Measurements from ENCODE around the gene UTP14C. TPM values are rescaled to one million over a fixed set of nuclear protein-coding genes. Genes with fewer than 3 reads are reported as not detected.
A peak's percentile ranks its signal among the peaks of the same experiment; 100 is the strongest.
"Not testable (repeated sequence)": the region's sequence is repeated elsewhere in the genome, so short reads cannot be mapped to it uniquely, and the experiment has no call there.

Gene UTP14C
- total RNA-seq, 1 donor from 2014 or later = 20.6 TPM

GRCh38 chr13:51980908-51981307, 43.6 kb upstream of the UTP14C start:
- peaks cover 12% of the 10 kb centered on the region for H3K9me3 Mint-ChIP-seq (ENCODE audit: unreplicated experiment)
- Histone ChIP-seq H3K4me3 (ENCODE audit: insufficient read depth, low read depth, low read length) (no peak overlapping the region), H3K4me2 (ENCODE audit: low read length) (no peak overlapping the region), H3K9ac (ENCODE audit: low read length) (no peak overlapping the region), H3K36me3 (ENCODE audit: insufficient read depth, low read length) (no peaks in the 10 kb centered on the region), H2AFZ (ENCODE audit: low read depth, low read length) (no peak overlapping the region), H3K27me3 (ENCODE audit: insufficient read depth, low read length) (no peaks in the 10 kb centered on the region), H3K4me1 (ENCODE audit: insufficient read depth, low read length) (peaks cover 4% of the 10 kb centered on the region), H3K9me3 (ENCODE audit: insufficient read depth, low read depth, low read length) (no peaks in the 10 kb centered on the region), H3K27ac (ENCODE audit: low read depth, low read length) (no peak overlapping the region), H3K79me2 (ENCODE audit: insufficient read depth, low read length) (no peaks in the 10 kb centered on the region), H4K20me1 (ENCODE audit: insufficient read depth, low read length) (no peaks in the 10 kb centered on the region)
- H3K27ac Mint-ChIP-seq (ENCODE audit: unreplicated experiment) = peak overlapping the region; percentile 54
- FAIRE-seq (no peak), DNase-seq (ENCODE audit: low read depth) (no peak)
- H3K4me1 Mint-ChIP-seq (ENCODE audit: low read depth, unreplicated experiment) = peaks cover 15% of the 10 kb centered on the region
- H3K27me3 Mint-ChIP-seq (ENCODE audit: low read depth, unreplicated experiment) = no peaks in the 10 kb centered on the region
- TF ChIP-seq EZH2 (IDR thresholded peaks at IDR 0.05; ENCODE audit: insufficient read depth, low read length) (no peak), CTCF (IDR thresholded peaks at IDR 0.05; ENCODE audit: insufficient read depth, low read depth, low read length) (no peak)
- peaks cover 2% of the 10 kb centered on the region for H3K36me3 Mint-ChIP-seq (ENCODE audit: low read depth, unreplicated experiment)
- peak overlapping the region; percentile 6 for H3K4me3 Mint-ChIP-seq (ENCODE audit: unreplicated experiment)

DNA sequence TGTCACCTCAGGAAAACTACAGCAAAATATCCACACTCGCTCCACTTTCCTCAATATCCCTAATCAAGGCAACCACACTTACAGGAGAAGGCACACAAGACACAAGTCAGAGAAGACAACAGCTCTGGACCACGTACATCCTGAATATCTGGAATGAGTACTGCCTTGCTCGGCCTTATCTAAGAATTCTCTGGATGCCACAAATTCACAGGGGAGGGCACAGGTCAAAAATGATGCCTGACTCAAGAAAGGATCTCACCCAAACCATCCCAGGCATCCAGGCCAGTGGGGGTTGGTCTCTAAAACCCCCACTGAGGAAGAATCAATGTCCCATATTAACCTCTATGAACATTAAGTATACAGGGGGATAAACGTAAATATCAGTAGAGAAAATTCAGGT, 43.1 kb upstream of the UTP14C start:
- Mint-ChIP-seq H3K9me3 (ENCODE audit: unreplicated experiment) (peaks cover 12% of the 10 kb centered on the region), H3K27ac (ENCODE audit: unreplicated experiment) (peak overlapping the region; percentile 56)
- no peak overlapping the region for H3K9ac ChIP-seq (ENCODE audit: low read length)

DNA sequence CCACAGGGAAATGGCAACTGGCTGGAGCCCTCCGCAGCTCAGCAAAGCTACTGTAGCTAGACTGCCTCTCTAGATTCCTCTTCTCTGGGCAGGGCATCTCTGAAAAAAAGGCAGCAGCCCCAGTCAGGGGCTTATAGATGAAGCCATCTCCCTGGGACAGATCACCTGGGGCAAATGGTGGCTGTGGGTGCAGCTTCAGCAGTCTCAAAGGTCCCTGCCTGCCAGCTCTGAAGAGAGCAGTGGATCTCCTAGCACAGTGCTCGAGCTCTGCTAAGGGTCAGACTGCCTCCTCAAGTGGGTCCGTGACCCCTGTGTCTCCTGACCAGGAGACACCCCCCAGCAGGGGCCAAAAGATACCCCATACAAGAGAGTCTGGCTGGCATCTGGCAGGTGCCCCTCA, 41.2 kb upstream of the UTP14C start:
- not testable (repeated sequence) for H3K9me3 ChIP-seq (ENCODE audit: insufficient read depth, low read depth, low read length); H3K27me3 ChIP-seq (ENCODE audit: insufficient read depth, low read length); H2AFZ ChIP-seq (ENCODE audit: low read depth, low read length); H4K20me1 ChIP-seq (ENCODE audit: insufficient read depth, low read length); H3K79me2 ChIP-seq (ENCODE audit: insufficient read depth, low read length); H3K4me1 ChIP-seq (ENCODE audit: insufficient read depth, low read length); H3K36me3 ChIP-seq (ENCODE audit: insufficient read depth, low read length); H3K4me2 ChIP-seq (ENCODE audit: low read length); H3K27ac ChIP-seq (ENCODE audit: low read depth, low read length); H3K27ac Mint-ChIP-seq (ENCODE audit: unreplicated experiment); FAIRE-seq; H3K27me3 Mint-ChIP-seq (ENCODE audit: low read depth, unreplicated experiment); H3K9ac ChIP-seq (ENCODE audit: low read length); H3K4me3 ChIP-seq (ENCODE audit: insufficient read depth, low read depth, low read length); H3K36me3 Mint-ChIP-seq (ENCODE audit: low read depth, unreplicated experiment); DNase-seq (ENCODE audit: low read depth); H3K4me3 Mint-ChIP-seq (ENCODE audit: unreplicated experiment)
- peaks cover 23% of the 10 kb centered on the region for H3K9me3 Mint-ChIP-seq (ENCODE audit: unreplicated experiment)
- peaks cover 15% of the 10 kb centered on the region for H3K4me1 Mint-ChIP-seq (ENCODE audit: low read depth, unreplicated experiment)

More for the DNA sequence above, 43.1 kb upstream of the UTP14C start:
- no peak for FAIRE-seq
- Mint-ChIP-seq H3K27me3 (ENCODE audit: low read depth, unreplicated experiment) (no peaks in the 10 kb centered on the region), H3K4me1 (ENCODE audit: low read depth, unreplicated experiment) (peaks cover 15% of the 10 kb centered on the region), H3K4me3 (ENCODE audit: unreplicated experiment) (no peak overlapping the region), H3K36me3 (ENCODE audit: low read depth, unreplicated experiment) (peaks cover 2% of the 10 kb centered on the region)
- DNase-seq (ENCODE audit: low read depth) = peak; percentile 10
- TF ChIP-seq EZH2 (IDR thresholded peaks at IDR 0.05; ENCODE audit: insufficient read depth, low read length) (no peak), CTCF (IDR thresholded peaks at IDR 0.05; ENCODE audit: insufficient read depth, low read depth, low read length) (no peak)
- Histone ChIP-seq H3K27me3 (ENCODE audit: insufficient read depth, low read length) (no peaks in the 10 kb centered on the region), H3K9me3 (ENCODE audit: insufficient read depth, low read depth, low read length) (no peaks in the 10 kb centered on the region), H2AFZ (ENCODE audit: low read depth, low read length) (no peak overlapping the region), H3K4me1 (ENCODE audit: insufficient read depth, low read length) (peaks cover 4% of the 10 kb centered on the region), H4K20me1 (ENCODE audit: insufficient read depth, low read length) (no peaks in the 10 kb centered on the region), H3K79me2 (ENCODE audit: insufficient read depth, low read length) (no peaks in the 10 kb centered on the region), H3K4me2 (ENCODE audit: low read length) (no peak overlapping the region), H3K27ac (ENCODE audit: low read depth, low read length) (no peak overlapping the region), H3K4me3 (ENCODE audit: insufficient read depth, low read depth, low read length) (no peak overlapping the region), H3K36me3 (ENCODE audit: insufficient read depth, low read length) (no peaks in the 10 kb centered on the region)

DNA sequence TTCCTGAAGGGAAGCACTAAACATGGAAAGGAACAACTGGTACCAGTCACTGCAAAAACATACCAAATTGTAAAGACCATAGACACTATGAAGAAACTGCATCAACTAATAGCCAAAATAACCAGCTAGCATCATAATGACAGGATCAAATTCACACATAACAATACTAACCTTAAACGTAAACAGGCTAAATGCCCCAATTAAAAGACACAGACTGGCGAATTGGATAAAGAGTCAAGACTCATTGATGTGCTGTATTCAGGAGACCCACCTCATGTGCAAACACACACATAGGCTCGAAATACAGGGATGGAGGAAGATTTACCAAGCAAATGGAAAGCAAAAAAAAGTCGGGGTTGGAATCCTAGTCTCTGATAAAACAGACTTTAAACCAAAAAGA, 39.6 kb upstream of the UTP14C start:
- not testable (repeated sequence) for H3K27ac ChIP-seq (ENCODE audit: low read depth, low read length); H2AFZ ChIP-seq (ENCODE audit: low read depth, low read length); H3K36me3 ChIP-seq (ENCODE audit: insufficient read depth, low read length); H3K4me2 ChIP-seq (ENCODE audit: low read length); H3K4me3 Mint-ChIP-seq (ENCODE audit: unreplicated experiment); H3K27me3 ChIP-seq (ENCODE audit: insufficient read depth, low read length); H3K9ac ChIP-seq (ENCODE audit: low read length); H3K36me3 Mint-ChIP-seq (ENCODE audit: low read depth, unreplicated experiment); H3K79me2 ChIP-seq (ENCODE audit: insufficient read depth, low read length); DNase-seq (ENCODE audit: low read depth); H3K4me3 ChIP-seq (ENCODE audit: insufficient read depth, low read depth, low read length); H3K9me3 ChIP-seq (ENCODE audit: insufficient read depth, low read depth, low read length); H3K27ac Mint-ChIP-seq (ENCODE audit: unreplicated experiment); H3K4me1 ChIP-seq (ENCODE audit: insufficient read depth, low read length); H3K27me3 Mint-ChIP-seq (ENCODE audit: low read depth, unreplicated experiment); H4K20me1 ChIP-seq (ENCODE audit: insufficient read depth, low read length); FAIRE-seq
- Mint-ChIP-seq H3K4me1 (ENCODE audit: low read depth, unreplicated experiment) (peaks cover 15% of the 10 kb centered on the region), H3K9me3 (ENCODE audit: unreplicated experiment) (peaks cover 23% of the 10 kb centered on the region)
